NOMO-1 (cell line): Measurements from ENCODE around the gene LRRFIP1.
"Not testable (repeated sequence)": the region's sequence is repeated elsewhere in the genome, so short reads cannot be mapped to it uniquely, and the experiment has no call there.

Experiments
- DNase-seq, 2 experiments: peaks; one replicate each; lab custom pipeline; 2025; ENCODE audit not compliant: unreplicated experiment in 2 of 2; lab: John Stamatoyannopoulos, UW

The LRRFIP1 gene

GRCh38 chr2:237627441-237628246 lies at the start of gene LRRFIP1:
TSS of gene LRRFIP1 (plus strand) at chr2:237627587. CDS start at chr2:237627645, 58 bp downstream.
- DNase-seq, result no peak

DNA sequence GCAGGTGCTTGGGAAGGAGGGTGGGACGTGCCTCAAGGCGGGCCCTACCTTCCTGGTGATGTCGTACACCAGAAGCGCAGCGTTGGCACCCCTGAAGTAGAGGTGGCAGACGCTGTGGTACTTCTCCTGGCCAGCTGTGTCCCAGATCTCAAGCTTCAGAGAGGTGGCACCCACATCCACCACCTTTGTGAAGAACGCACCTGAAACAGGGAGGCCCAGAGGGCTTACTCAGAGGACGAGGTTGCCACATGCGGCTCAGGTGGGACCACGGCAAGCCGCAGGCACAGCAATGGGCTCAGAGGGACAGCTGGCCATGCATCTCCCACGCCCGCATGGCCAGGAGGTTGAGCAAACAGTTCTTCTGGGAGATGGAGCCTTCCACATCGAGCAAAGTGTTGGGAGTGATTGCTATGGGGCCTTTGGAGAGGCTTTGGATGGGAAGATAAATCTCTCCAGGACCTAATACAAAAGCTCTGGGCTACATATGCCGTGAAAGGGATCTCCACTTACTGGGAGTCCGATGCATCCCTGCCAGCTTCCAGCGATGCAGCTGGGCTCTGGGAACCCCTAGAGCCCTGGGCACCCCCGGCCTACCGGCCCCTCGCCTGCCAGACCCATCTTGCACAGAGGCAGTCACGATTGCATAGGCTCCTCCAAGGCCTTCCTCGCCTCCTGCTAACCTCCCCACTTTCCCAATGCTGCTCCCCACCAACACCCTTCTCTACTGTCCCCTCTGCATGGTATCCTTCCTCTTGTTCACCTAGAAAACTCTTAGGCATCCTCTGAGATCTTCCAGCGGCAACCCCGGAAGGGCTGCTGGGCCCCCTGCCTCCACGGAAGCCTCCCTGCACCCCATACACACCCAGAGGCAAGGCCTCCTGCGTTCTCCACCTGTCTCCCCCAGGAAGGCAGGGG lies 49.2 kb upstream of the LRRFIP1 start:
- DNase-seq, result no peak

DNA sequence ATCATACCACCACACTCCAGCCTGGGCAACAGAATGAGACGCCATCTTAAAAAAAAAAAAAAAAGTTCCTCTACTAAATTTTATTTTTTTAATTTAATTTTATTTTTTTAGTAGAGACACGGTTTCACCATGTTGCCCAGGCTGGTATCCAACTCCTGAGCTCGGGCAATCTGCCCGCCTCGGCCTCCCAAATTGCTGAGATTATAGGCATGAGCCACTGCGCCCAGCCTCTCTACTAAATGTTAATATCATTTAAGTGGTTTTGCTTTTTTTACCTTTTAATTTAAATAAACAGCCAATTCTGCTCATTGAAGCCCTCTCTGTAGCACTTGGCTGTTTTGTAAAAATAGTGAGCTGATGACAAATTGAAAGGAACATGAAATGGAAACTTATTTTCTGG lies 46.1 kb upstream of the LRRFIP1 start:
- DNase-seq, result no peak

GRCh38 chr2:237581751-237582746 lies 45.3 kb upstream of the LRRFIP1 start:
- DNase-seq, result peak; percentile 11 to 17

GRCh38 chr2:237583385-237584295 lies 43.7 kb upstream of the LRRFIP1 start:
- DNase-seq, result no peak

GRCh38 chr2:237585590-237586221 lies 41.7 kb upstream of the LRRFIP1 start:
- DNase-seq, result no peak

DNA sequence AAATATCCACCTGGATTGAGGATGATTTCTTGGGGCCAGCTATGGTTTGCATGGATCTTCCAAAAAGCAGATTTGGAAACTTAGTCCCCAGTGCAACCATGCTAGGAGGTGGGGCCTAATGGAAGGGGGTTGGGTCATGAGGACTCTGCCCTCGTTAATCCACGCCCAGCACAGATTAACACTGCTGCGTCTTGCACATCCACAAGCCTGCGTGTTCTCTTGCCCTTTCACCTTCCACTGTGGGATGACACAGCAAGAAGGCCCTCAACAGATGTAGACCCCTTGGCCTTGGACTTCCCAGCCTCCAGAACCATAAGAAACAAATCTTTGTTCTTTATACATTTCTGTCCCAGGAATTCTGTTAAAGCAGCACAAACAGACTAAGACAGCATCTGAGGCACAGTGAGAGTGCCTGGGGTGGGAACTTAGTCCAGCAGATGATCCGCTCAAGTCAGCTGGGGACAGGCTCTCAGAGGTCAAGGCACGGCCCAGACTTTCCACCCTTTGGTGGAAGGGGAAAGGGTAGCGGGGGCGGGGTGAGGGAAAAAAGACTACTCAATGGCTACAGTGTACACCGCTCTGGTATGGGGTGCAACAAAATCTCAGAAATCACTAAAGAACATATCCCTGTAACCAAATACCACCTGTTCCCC lies 39.2 kb upstream of the LRRFIP1 start:
- no peak for DNase-seq

- no peak for DNase-seq
These were observed 36.9 kb upstream of the LRRFIP1 start, which contains the start of gene RAB17 for GRCh38 chr2:237590272-237591140. TSS of gene RAB17 (minus strand) at chr2:237590734. CDS start at chr2:237586154, 4,580 bp downstream.

GRCh38 chr2:237591141-237591881 lies 36.1 kb upstream of the LRRFIP1 start:
- peak; percentile 39 to 58 for DNase-seq

DNA sequence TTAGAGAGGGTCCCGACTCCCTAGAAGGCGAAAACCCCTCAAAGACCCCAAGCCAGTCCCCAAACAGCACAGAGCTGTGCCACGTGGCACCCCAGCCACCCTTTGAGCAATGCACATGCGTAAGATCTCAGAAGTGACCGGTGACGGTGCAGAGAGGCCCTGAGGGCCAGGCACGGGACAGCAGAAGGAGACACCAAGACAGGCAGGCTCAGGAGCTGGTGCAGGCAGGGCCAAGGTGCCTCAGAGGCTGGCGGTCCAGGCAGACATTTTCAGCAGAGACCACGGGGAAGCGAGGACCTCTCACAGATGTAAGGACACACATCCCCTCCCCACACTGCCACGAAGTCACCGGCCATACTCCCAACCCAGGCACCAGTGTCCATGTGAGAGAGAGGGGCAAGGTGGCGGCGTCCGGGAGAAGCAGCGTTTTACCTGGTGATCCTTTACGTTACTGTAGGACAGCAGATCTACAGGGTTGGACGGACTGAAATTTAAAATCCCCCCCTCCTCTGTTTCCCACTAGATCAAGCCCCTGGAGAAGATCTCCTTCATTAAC lies 34.9 kb upstream of the LRRFIP1 start:
- no peak for DNase-seq

DNA sequence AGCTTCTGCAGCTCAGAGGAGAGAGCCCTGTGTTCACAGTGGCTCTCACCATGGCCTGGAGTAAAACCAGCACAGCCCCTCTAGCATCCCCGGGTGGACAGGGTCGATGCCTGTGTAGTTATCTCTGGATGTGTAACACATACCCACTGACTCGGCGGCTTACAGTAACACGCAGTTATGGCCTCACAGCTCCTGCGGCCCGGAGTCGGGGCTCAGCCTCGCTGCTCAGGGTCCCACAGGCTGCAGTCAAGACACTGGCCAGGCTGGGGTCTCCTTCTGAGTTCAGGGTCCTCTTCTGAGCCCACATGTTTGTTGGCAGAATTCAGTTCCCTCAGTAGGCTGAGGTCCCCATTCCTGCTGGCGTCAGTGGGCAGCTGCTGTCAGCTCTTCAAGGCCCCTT lies 34.4 kb upstream of the LRRFIP1 start:
- DNase-seq, result no peak

DNA sequence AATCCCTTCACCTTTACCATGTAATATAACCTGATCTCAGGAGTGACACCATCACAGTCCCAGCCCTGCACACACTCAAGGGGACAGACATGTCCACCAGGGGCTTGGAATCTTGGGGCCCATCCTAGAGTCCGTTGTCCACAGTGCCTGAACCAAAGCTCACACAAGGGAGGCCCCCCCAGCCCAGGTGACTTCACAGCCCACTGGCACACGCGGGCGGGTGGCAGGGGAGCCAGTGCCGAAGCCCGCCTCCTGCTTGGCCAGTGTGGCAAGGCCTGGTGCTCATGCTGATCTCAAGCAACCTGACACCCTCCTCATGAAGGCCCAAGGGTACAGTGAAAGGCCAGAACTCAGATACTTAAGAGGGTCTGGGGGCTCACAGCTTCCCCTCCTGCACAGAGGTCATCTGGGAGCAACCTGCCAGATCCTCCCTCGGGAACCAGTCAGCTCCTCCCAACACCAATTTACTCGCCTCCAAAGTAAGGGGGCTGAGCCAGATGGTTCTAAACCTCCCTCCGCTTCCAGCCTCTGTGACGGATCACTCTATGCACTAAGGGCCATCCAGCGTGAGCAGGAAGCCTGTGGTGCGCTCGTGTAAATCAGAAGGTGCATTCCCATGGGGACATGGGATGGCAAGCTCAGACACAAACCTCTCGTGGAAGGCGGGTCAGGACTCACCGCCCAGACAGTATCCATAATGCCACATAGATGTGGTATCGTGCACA lies 33.6 kb upstream of the LRRFIP1 start:
- no peak for DNase-seq

DNA sequence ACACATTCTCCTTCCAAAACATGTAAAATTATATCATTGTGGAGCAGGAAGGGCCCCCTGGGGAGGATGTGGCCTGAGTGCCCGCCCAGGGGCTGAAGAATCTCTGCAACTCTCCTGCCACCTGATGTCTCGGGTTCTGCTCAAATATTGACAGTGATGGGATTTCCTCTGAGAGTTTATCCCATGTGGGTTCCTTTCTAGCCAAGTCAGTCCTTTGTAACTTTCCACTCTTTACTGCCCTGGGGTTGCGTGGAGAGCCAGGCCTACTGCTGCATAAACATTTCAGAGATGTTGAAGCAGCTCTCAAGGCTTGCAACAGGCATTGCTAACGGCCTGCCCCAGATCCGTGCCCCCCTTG lies 32.9 kb upstream of the LRRFIP1 start:
- no peak for DNase-seq

DNA sequence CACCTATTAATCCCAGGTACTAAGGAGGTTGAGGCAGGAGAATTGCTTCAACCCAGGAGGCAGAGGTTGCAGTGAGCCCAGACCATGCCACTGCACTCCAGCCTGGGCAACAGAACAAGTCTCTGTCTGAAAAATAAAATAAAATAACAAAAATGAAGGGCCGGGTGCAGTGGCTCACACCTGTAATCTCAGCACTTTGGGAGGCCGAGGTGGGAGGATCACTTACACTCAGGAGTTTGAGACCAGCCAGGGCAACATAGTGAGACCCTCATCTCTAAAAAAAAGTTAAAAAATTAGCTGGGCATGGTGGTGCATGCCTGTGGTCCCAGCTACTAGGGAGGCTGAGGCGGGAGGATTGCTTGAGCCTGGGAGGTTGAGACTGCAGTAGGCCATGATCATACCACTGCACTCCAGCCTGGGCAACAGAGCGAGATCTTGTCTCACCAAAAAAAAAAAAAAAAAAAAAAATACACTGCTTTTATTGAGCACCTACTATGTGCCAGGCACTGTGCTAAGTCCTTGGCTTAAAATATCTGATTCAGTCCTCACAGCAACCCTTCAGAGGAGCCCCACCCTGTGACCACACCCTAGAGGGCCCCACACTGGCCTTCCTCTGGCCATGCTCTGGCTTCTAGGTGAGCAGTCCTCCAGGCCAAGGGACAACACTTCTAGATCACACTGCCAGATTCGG lies 31.4 kb upstream of the LRRFIP1 start:
- DNase-seq, result not testable (repeated sequence)

DNA sequence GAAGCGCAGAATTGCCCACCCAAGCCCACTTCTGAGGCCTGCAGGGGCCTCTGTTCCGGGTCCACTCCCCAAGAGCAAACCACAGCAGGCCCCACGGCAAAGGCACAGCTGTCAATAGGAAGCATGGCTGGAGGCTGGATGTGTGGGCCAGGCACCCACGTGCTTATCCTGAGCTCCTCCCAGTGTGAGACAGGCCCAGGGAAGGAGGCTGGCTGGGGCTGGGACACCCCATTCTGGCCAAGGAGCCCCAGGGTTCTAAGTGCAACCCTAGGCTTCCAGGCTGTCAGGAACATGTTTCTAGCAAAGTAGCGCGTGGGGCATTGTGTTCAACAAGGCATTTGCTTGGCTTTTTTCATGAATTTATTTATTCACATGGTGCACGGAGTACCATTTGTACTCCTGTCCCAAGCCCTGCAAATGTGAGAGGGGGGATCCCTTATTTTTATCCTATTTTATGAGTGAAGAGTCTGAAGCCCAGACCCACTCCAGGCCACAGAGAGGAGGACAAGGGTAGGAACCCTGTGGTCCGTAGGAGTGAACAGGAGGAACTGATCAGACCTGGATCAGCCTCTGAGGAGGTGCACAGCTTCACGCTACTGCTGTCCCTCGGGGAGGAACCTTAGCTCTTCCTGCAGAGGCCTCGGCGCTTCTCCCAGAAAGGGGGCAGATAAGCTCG lies 30.7 kb upstream of the LRRFIP1 start:
- no peak for DNase-seq
